K562 (cell line): Measurements from ENCODE around the gene ARL13B. TPM values are rescaled to one million over a fixed set of nuclear protein-coding genes. Genes with fewer than 3 reads are reported as not detected.

Experiments
- ATAC-seq: fragments of 200-7000 bp; cut with Tn5 transposase; 3 replicates; pipeline ENCODE4 v1.9.1; 2020; ENCODE audit warnings: moderate library complexity
- BruUV-seq: library from RNA; stranded (reverse); fragments of 400-500 nt; replicated peaks from 2 replicates; lab custom pipeline; 2021; lab: Mats Ljungman, UMichigan
- CTCF ChIA-PET: fragments of 300-600 bp; formaldehyde crosslinking; extraction: SDS; loops from one replicate; lab custom pipeline; 2021; ENCODE audit warnings: low intra/inter-chr PET ratio; lab: Yijun Ruan, JAX
- POLR2A ChIA-PET: fragments of 300-600, 350-650 bp; sonication (Branson Sonifier 250); formaldehyde crosslinking; extraction: SDS; loops from one replicate; lab custom pipeline; 2021; ENCODE audit warnings: antibody characterized with exemption, inconsistent platforms; lab: Yijun Ruan, JAX
- DNase-seq, 4 experiments: peaks; one replicate each; pipeline versions ENCODE4 v3.0.0 to v3.0.0-alpha.2; 2011 to 2018; ENCODE audit warnings: low spot score in 3 of 4, mixed read lengths in 3 of 4; ENCODE audit errors: extremely low read depth in 1 of 4
- FAIRE-seq: peaks from 2 replicates; lab custom pipeline; 2011; peaks lifted over from hg19 to GRCh38; lab: Jason Lieb, UNC
- H2AFZ ChIP-seq: 2 replicates; pipeline ENCODE4 v1.6.0; 2011; ENCODE audit warnings: low read depth, low read length, control low read depth, inconsistent platforms
- H3K27ac ChIP-seq: fragments of 200-600 bp; 3 replicates; pipeline ENCODE4 v1.8.0; 2011; ENCODE audit warnings: low read depth, mild to moderate bottlenecking, control low read depth, inconsistent platforms, low read length, moderate library complexity, mixed read lengths; ENCODE audit errors: extremely low read depth
- H3K27me3 ChIP-seq, 2 experiments: fragments of 300-600 bp in 1 of 2; 2 replicates in 1 of 2; 3 replicates in 1 of 2; pipeline versions ENCODE4 v1.6.0 to v1.8.0; 2011; ENCODE audit warnings: inconsistent platforms in 2 of 2, low read length in 2 of 2, mild to moderate bottlenecking in 1 of 2, mixed read lengths in 1 of 2, moderate library complexity in 1 of 2; ENCODE audit not compliant: control insufficient read depth in 2 of 2, insufficient read depth in 2 of 2
- H3K36me3 ChIP-seq: fragments of 300-600 bp; 3 replicates; pipeline ENCODE4 v1.8.0; 2011; ENCODE audit warnings: mild to moderate bottlenecking, low read length, inconsistent platforms; ENCODE audit not compliant: control insufficient read depth, insufficient read depth
- H3K4me1 ChIP-seq, 2 experiments: fragments of 200-600 bp in 1 of 2; replicated peaks in 1 of 2; 2 replicates in 1 of 2; 3 replicates in 1 of 2; pipeline versions ENCODE4 v1.5.1 to v1.8.0; 2011; ENCODE audit warnings: inconsistent platforms in 2 of 2, low read length in 2 of 2, mild to moderate bottlenecking in 1 of 2, mixed read lengths in 1 of 2, moderate library complexity in 1 of 2; ENCODE audit not compliant: control insufficient read depth in 2 of 2, insufficient read depth in 2 of 2
- H3K4me2 ChIP-seq: 2 replicates; pipeline ENCODE4 v1.6.1; 2011; ENCODE audit warnings: low read length, control low read depth, inconsistent platforms, mixed read lengths; ENCODE audit not compliant: insufficient read depth
- H3K4me3 ChIP-seq: fragments of 200-600 bp; sonication (generic), shearing (Covaris generic); 2 replicates; pipeline ENCODE4 v1.5.1; 2016; ENCODE audit warnings: control low read depth, inconsistent platforms
- H3K79me2 ChIP-seq: fragments of 200-600 bp; 3 replicates; pipeline ENCODE4 v1.8.0; 2011; ENCODE audit warnings: low read length, inconsistent platforms; ENCODE audit not compliant: control insufficient read depth, insufficient read depth
- H3K9ac ChIP-seq, 2 experiments: 2 replicates each; pipeline versions ENCODE4 v1.6.0 to v1.6.1; 2011; ENCODE audit warnings: low read depth in 2 of 2, low read length in 2 of 2, control low read depth in 1 of 2, inconsistent platforms in 1 of 2, mild to moderate bottlenecking in 1 of 2, mixed read lengths in 1 of 2; ENCODE audit not compliant: insufficient read depth in 1 of 2
- H3K9me1 ChIP-seq: one replicate; pipeline ENCODE4 v1.6.0; 2011; ENCODE audit warnings: inconsistent platforms, mild to moderate bottlenecking, low read length, moderate library complexity; ENCODE audit not compliant: control insufficient read depth, insufficient read depth
- H3K9me3 ChIP-seq: replicated peaks from 2 replicates; pipeline ENCODE4 v1.5.1; 2011; ENCODE audit warnings: low read depth, low read length, inconsistent platforms; ENCODE audit not compliant: control insufficient read depth, insufficient read depth
- H4K20me1 ChIP-seq: replicated peaks from 2 replicates; pipeline ENCODE4 v1.6.1; 2011; ENCODE audit warnings: low read length, inconsistent platforms, mixed read lengths; ENCODE audit not compliant: control insufficient read depth, insufficient read depth
- ARID1B ChIP-seq: fragments of 450-650 bp; IDR thresholded peaks from 2 replicates; pipeline ENCODE4 v1.6.1; 2016; ENCODE audit warnings: antibody characterized with exemption, mild to moderate bottlenecking, inconsistent platforms
- C11orf30 ChIP-seq: fragments of 450-650 bp; IDR thresholded peaks from 2 replicates; pipeline ENCODE4 v1.6.1; 2016; ENCODE audit warnings: low read depth, mild to moderate bottlenecking
- CCAR2 ChIP-seq: fragments of 200-400 bp; formaldehyde crosslinking; IDR thresholded peaks from 2 replicates; pipeline ENCODE4 v1.6.1; 2017; ENCODE audit warnings: mild to moderate bottlenecking, low read depth, low read length
- CTBP1 ChIP-seq: fragments of 450-650 bp; IDR thresholded peaks from 2 replicates; pipeline ENCODE4 v1.6.1; 2016; ENCODE audit warnings: borderline replicate concordance
- EP300 ChIP-seq: IDR thresholded peaks from 2 replicates; pipeline ENCODE4 v1.6.1; 2012; ENCODE audit warnings: low read length, improper control_type of control experiment
- L3MBTL2 ChIP-seq: fragments of 450-650 bp; IDR thresholded peaks from 2 replicates; pipeline ENCODE4 v1.6.1; 2016; ENCODE audit warnings: mild to moderate bottlenecking, moderate library complexity
- MIER1 ChIP-seq: fragments of 450-650 bp; IDR thresholded peaks from 2 replicates; pipeline ENCODE4 v1.6.1; 2016; ENCODE audit warnings: antibody characterized with exemption, mild to moderate bottlenecking, low read depth
- OTX1 ChIP-seq: fragments of 450-650 bp; formaldehyde crosslinking; IDR thresholded peaks from 2 replicates; pipeline ENCODE4 v1.4.0; 2022; ENCODE audit warnings: mild to moderate bottlenecking
- RB1 ChIP-seq: fragments of 450-650 bp; IDR thresholded peaks from 2 replicates; pipeline ENCODE4 v1.6.1; 2017; ENCODE audit warnings: low read depth, mild to moderate bottlenecking
- SIRT6 ChIP-seq: IDR thresholded peaks from one replicate; pipeline ENCODE4 v1.6.1; 2012; ENCODE audit warnings: low read depth, mild to moderate bottlenecking, control low read depth, inconsistent platforms, low read length, moderate library complexity
- TBL1XR1 ChIP-seq, 2 experiments: IDR thresholded peaks; 2 replicates each; pipeline ENCODE4 v1.6.1; 2012; ENCODE audit warnings: improper control_type of control experiment in 2 of 2, low read length in 2 of 2, mild to moderate bottlenecking in 1 of 2
- TBP ChIP-seq: optimal IDR thresholded peaks from 2 replicates; pipeline ENCODE3; 2011; ENCODE audit warnings: low read depth, low read length, improper control_type of control experiment
- TGIF2 ChIP-seq: sonication (generic); formaldehyde crosslinking; IDR thresholded peaks from 2 replicates; pipeline ENCODE4 v1.8.1; 2022; ENCODE audit warnings: mild to moderate bottlenecking, missing genetic modification reagents, moderate library complexity
- ZNF212 ChIP-seq: fragments of 450-650 bp; formaldehyde crosslinking; IDR thresholded peaks from 2 replicates; pipeline ENCODE4 v1.4.0; 2020; ENCODE audit warnings: mild to moderate bottlenecking
- ZNF316 ChIP-seq: fragments of 450-650 bp; IDR thresholded peaks from 2 replicates; pipeline ENCODE4 v1.6.1; 2016
- WGBS: fragments of 100-300 bp; shearing (Covaris generic); methylation state at CpG from one replicate; pipeline ENCODE4 v1.1.6; 2016; ENCODE audit warnings: low coverage, mixed read lengths; ENCODE audit not compliant: insufficient coverage; ENCODE audit errors: missing lambda C conversion rate; 5-methylcytosine and 5-hydroxymethylcytosine counted together
- in situ Hi-C: fragments of 300-500 bp; cut with MboI; formaldehyde crosslinking; loops from 4 replicates; pipeline ENCODE4 v1.15.0; 2018; ENCODE audit warnings: inconsistent platforms, mixed read lengths
- intact Hi-C: fragments of 100-400 bp; cut with micrococcal nuclease; formaldehyde crosslinking; loops from 2 replicates; pipeline ENCODE4 v1.14.2; 2022
- polyA plus RNA-seq, 8 experiments: library from polyadenylated mRNA; depleted of rRNA in 4 of 8; stranded (reverse) in 5 of 8; unstranded in 3 of 8; fragments of >200 nt; fragmentation: Nextera tagmentation in 2 of 8; fragmentation: Illumina TruSeq in 1 of 8; extraction: Ambion mirVana in 2 of 8; extraction: Trizol in 1 of 8; gene quantifications; 2 replicates each; pipeline versions ENCODE4 v1.2.1 to v1.2.3, GENCODE V29; 2011 to 2014; ENCODE audit warnings: inconsistent platforms in 1 of 8, missing spikeins in 1 of 8
- total RNA-seq, 7 experiments: library from RNA; depleted of rRNA in 6 of 7; stranded (reverse); fragments of >200 nt in 6 of 7; fragmentation: Illumina TruSeq in 2 of 7; extraction: Trizol in 2 of 7; gene quantifications; 2 replicates each; pipeline versions ENCODE4 v1.2.1 to v1.2.3, GENCODE V29; 2011 to 2021; ENCODE audit warnings: low replicate concordance in 1 of 7

The ARL13B gene
- total and polyA plus RNA-seq, 9 of the 15 experiments (the other 6 are each of a cell fraction or from before 2014, with no cell fraction given) = 4.1 to 16.9 (median 12.2) TPM

GRCh38 chr3:94062513-94063404, 82.8 kb downstream of the ARL13B start, which contains the start of the genes DHFR2 and NSUN3:
DHFR2 (minus strand) TSS chr3:94062916; CDS start chr3:94061511, 1,405 bp downstream.
NSUN3 (plus strand) TSS chr3:94063061; CDS start chr3:94063127, 66 bp downstream.
- Histone ChIP-seq H3K4me1 (peaks cover 5% of the 10 kb centered on the region in 2 experiments; a peak in 2 of 5 replicates), H3K9me3 (no peaks in the 10 kb centered on the region), H2AFZ (peak within 1 kb of the TSS; percentile 90), H3K9me1 (no peaks in the 10 kb centered on the region), H3K4me2 (peak within 1 kb of the TSS; percentile 92), H4K20me1 (no peaks in the 10 kb centered on the region), H3K36me3 (peaks cover 17% of the 10 kb centered on the region), H3K4me3 (peak within 1 kb of the TSS; percentile 70), H3K9ac (peak within 1 kb of the TSS; percentile 80 to 91), H3K79me2 (peaks cover 29% of the 10 kb centered on the region), H3K27me3 (no peaks in the 10 kb centered on the region), H3K27ac (peak within 1 kb of the TSS; percentile 95)
- ATAC-seq = peak; percentile 95
- BruUV-seq = TSS peak; percentile 88
- intact Hi-C loops = loop anchor here (2.0 to 10.0 kb wide), 2 partner anchors 90 to 198 kb away; partner anchors contain the start of gene PROS1
- ChIA-PET CTCF (no interaction called here), POLR2A (interaction anchor here (0.7 to 2.1 kb wide), 9 partner anchors 9 to 93 kb away, joined by 3 to 10 read pairs (median 3); partner anchors contain the start of genes ARL13B and STX19)
- peak; percentile 66 to 94 (median 71) for DNase-seq
- 1% methylated on average over 44 of the region's 52 CpGs for WGBS
- in situ Hi-C loops = no loop called here
- peak; percentile 98 for FAIRE-seq
- TF ChIP-seq CTBP1 = peak; percentile 70; the same call in 1 of the 2 replicates
- TF ChIP-seq TBP = peak; percentile 68
- no peak for TF ChIP-seq ZNF212 (CRISPR knock-in tag)
- no peak for TF ChIP-seq MIER1
- peak; percentile 16; the same call in 1 of the 2 replicates for TF ChIP-seq EP300
- TF ChIP-seq ARID1B = no peak; the same call in 1 of the 2 replicates
- peak in 1 of 2 experiments; percentile 28; a peak in 1 of 4 replicates for TF ChIP-seq TBL1XR1 (IDR thresholded peaks at IDR 0.05; ENCODE audit: low read length in 2 of 2)
- no peak for TF ChIP-seq OTX1 (CRISPR knock-in tag)
- peak; percentile 84 for TF ChIP-seq C11orf30
- TF ChIP-seq CCAR2 = no peak
- 0 out of 2 replicates have a peak, but pooled peaks have one; percentile 22 for TF ChIP-seq RB1
- TF ChIP-seq SIRT6 = no peak
- peak; percentile 91 for TF ChIP-seq ZNF316
- TF ChIP-seq TGIF2 = no peak
- peak; percentile 70 for TF ChIP-seq L3MBTL2
